SW480 (cell line): ENCODE measurements around the gene MEIS3.
"Not testable (repeated sequence)": the region's sequence is repeated elsewhere in the genome, so short reads cannot be mapped to it uniquely, and the experiment has no call there.

Experiments
- DNase-seq: peaks from one replicate; pipeline ENCODE4 v3.0.0-alpha.2; 2016; ENCODE audit warnings: low spot score

The MEIS3 gene

DNA sequence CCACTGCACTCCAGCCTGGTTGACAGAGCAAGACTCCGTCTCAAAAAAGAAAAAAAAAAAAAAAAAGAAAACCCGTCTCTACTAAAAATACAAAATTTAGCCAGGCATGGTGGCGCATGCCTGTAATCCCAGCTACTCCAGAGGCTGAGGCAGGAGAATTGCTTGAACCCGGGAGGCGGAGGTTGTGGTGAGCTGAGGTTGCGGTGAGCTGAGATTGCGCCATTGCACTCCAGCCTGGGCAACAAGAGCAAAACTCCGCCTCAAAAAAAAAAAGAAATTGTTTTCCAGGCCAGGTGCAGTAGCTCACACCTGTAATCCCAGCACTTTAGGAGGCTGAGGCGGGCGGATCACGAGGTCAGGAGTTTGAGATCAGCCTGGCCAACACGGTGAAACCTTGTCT is 32.7 kb downstream of the MEIS3 start:
- DNase-seq = not testable (repeated sequence)

GRCh38 chr19:47384533-47384932 is 34.8 kb downstream of the MEIS3 start:
- not testable (repeated sequence) for DNase-seq

- not testable (repeated sequence) for DNase-seq
Observed at GRCh38 chr19:47383890-47384289, 35.4 kb downstream of the MEIS3 start.

GRCh38 chr19:47381653-47382279 is 37.6 kb downstream of the MEIS3 start:
- DNase-seq = no peak

DNA sequence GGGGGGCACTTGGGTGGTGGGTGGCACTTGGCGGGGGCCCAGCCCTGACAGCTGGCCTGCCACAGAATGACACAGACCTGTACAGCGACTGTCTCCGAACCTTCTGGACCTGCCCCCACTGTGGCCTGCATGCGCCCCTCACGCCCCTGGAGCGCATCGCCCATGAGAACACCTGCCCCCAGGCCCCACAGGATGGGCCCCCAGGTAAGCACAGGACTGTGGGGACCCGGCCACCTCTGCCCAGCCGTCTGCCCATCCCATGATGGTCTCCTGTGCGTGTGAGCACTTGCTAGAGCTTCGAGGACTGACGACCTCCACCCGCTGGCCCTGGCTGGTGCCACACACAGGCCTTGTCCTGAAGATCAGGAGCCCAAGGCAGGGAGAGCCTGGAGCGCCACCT is 38.2 kb downstream of the MEIS3 start:
- DNase-seq = no peak

- DNase-seq = no peak
Observed at GRCh38 chr19:47380559-47380958, 38.8 kb downstream of the MEIS3 start.

GRCh38 chr19:47379381-47379938 is 39.9 kb downstream of the MEIS3 start:
- DNase-seq = no peak

- DNase-seq = no peak
Observed at GRCh38 chr19:47378246-47378645, 41.1 kb downstream of the MEIS3 start.

- DNase-seq = no peak
Observed at GRCh38 chr19:47377801-47378200, 41.5 kb downstream of the MEIS3 start.

DNA sequence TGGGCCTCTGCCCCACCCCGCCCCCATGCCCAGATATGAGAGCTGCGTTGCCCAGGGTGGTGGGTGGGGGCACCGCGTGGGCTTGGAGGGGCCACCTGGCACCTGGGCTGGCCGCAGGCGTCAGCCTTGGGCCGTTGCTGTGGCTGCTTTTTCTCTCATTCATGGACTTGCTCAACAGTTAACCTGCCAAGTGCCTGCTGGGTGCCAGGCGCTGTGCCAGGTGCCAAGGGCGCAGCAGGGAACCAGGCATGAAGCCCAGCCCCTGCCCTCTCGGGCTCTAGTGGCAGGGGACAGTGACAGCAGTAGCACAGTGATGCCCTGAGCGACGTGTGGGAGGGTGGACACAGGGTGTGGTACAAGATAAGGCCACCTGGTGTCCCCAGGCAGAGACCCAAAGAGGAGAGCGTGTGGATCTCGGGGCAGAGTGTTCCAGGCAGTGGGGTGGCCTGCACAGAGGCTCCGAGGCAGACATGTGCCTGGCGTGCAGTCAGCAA is 42.1 kb downstream of the MEIS3 start:
- no peak for DNase-seq

GRCh38 chr19:47376589-47377144 is 42.7 kb downstream of the MEIS3 start:
- no peak for DNase-seq

GRCh38 chr19:47375694-47376588 is 43.4 kb downstream of the MEIS3 start:
- DNase-seq = no peak

- no peak for DNase-seq
Observed at GRCh38 chr19:47374876-47375693, 44.2 kb downstream of the MEIS3 start.

GRCh38 chr19:47373246-47374240 is 45.8 kb downstream of the MEIS3 start:
- no peak for DNase-seq

DNA sequence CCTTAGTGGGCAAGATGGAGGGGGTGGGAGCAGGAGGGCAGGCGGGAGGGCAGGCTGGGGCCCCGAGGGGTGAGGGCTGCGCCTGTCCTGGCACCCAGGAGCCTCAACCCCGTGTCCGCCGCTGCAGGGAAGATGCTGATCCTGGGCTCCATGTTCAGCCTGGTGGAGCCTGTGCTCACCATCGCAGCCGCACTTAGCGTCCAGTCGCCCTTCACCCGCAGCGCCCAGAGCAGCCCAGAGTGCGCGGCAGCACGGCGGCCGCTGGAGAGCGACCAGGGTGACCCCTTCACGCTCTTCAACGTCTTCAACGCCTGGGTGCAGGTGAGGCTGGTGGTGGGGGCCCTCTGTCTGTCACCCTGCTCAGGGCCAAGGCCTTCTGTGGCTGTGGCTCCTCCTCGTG is 46.7 kb downstream of the MEIS3 start:
- no peak for DNase-seq

DNA sequence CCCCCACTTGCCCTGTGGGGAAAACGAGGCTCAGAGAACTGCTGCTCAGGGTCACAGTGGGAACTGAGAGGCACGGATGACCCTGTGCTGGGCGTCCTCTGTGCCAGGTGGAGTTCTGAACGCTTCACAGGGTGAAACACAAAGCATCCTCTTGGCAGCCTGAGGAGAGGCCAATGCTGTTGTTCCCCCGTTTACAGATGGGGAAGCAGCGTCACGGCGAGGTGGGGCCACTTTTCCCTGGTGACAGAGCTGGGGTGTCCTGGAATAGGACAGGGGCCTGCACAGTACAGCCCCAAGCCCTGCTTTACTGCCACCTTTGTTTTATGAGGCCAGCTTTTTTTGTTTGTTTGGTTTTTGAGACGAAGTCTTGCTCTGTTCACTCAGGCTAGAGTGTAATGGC is 48.1 kb downstream of the MEIS3 start:
- no peak for DNase-seq

- no peak for DNase-seq
Observed at GRCh38 chr19:47370045-47370611, 49.2 kb downstream of the MEIS3 start.

DNA sequence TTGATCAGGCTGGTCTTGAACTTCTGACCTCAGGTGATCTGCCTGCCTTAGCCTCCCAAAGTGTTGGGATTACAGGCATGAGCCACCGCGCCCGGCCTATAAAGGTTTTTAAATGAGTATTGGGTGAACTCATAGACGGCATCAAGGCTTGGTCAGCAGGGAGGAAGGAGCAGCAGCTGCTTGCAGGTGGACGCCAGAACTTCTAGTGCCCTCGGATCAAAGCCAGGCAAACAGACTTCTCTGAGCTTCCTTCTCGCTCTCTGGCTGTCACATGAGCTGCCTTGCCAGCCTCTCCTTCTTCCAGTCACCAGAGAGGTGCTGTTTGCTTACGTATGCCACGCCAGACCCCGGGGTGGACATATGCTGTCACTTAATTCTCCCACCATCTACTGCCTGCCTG is 53.9 kb downstream of the MEIS3 start:
- DNase-seq = not testable (repeated sequence)

DNA sequence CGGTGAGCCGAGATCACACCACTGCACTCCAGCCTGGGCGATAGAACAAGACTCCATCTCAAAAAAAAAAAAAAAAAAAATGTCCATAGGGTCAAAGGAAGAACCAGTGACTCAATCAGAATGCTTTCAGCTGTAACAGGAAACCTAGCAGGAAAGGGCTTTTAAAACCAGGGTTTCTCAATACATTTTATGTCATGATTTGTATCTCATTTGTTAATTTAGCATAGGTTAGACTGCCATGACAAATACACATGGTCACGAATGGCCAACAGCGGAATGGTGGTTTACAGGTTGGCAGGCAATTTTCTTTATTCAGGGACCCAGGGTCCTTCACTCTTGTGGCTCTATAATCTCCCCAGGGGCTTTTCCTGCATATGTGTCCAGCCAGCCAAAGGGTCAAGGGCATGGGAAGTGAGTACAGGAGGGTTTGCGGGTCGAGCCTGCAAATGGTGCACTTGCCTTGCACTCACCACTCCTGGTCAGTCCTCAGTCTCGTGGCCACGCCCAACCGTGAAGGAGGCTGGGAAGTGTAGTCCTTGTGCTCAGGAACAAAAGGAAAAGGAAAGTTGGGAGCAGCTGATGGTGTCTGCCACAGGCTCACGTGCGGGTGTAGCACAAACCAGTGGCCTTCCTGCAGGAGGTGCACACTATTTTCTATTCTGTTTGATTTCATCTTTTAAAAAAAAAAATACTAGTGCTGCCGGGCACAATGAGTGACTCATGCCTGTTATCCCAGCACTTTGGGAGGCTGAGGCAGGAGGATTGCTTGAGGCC is 55.4 kb downstream of the MEIS3 start:
- DNase-seq = no peak
